Activated CD8-positive, alpha-beta T cell treated with anti-CD3 and anti-CD28 coated beads, Interleukin-2, amount 10 ng/mL, durations not matched to agents 7 days and 5 days (primary cell): ENCODE measurements around the gene KCNJ18. TPM values are rescaled to one million over a fixed set of nuclear protein-coding genes. Genes with fewer than 3 reads are reported as not detected.
"Not testable (repeated sequence)": the region's sequence is repeated elsewhere in the genome, so short reads cannot be mapped to it uniquely, and the experiment has no call there.

Source experiments
- ATAC-seq: fragments of 150-1000 bp; cut with Tn5 transposase; one replicate; pipeline ENCODE4 v1.10.0; 2021; ENCODE audit warnings: moderate library complexity
- CTCF ChIA-PET: fragments of 350-600 bp; sonication (Branson Sonifier 250); formaldehyde crosslinking; loops from one replicate; lab custom pipeline; 2021; ENCODE audit warnings: antibody characterized with exemption; lab: Charles Lee
- POLR2A ChIA-PET: fragments of 350-600 bp; sonication (Branson Sonifier 250); formaldehyde crosslinking; loops from one replicate; lab custom pipeline; 2021; ENCODE audit warnings: antibody characterized with exemption; lab: Charles Lee
- DNase-seq: peaks from one replicate; pipeline ENCODE4 v3.0.0-alpha.2; 2020
- H3K27ac Mint-ChIP-seq: one replicate; pipeline ENCODE4 v1.8.0; 2021; ENCODE audit warnings: mild to moderate bottlenecking, mixed read lengths
- H3K27me3 Mint-ChIP-seq: one replicate; pipeline ENCODE4 v1.8.0; 2021; ENCODE audit warnings: low read depth, mixed read lengths
- H3K36me3 Mint-ChIP-seq: one replicate; pipeline ENCODE4 v1.8.0; 2021; ENCODE audit warnings: low read depth, mixed read lengths
- H3K4me1 Mint-ChIP-seq: one replicate; pipeline ENCODE4 v1.8.0; 2021; ENCODE audit warnings: low read depth, mixed read lengths
- H3K4me3 Mint-ChIP-seq: one replicate; pipeline ENCODE4 v1.8.0; 2021; ENCODE audit warnings: mild to moderate bottlenecking, mixed read lengths
- H3K9me3 Mint-ChIP-seq: one replicate; pipeline ENCODE4 v1.8.0; 2022; ENCODE audit warnings: mixed read lengths; ENCODE audit not compliant: insufficient read depth
- total RNA-seq, 2 experiments: library from RNA; stranded (reverse); gene quantifications; one replicate each; pipeline ENCODE4 v1.2.3, GENCODE V29; 2021

Gene KCNJ18
- total RNA-seq, 2 experiments from 2014 or later = not detected

DNA sequence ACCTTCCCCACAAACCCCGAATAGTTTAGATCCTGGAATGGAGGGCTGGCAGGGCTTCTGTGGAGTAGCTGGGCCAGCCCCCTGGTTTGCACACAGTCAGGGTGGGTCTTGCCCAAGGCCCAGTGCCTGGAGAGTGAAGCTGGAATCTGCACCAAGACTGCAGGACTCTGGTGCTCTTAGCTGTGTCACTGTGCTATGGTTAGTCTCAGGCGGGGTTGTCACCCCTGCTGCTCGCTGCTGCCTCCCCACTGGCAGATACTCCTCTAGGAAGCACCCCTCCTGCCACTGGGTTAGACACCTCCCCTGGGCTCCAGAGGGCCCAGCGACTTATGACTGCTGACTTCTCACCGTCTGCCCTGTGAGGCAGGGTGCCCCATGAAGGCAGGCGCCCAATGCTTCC is 842 bp upstream of the KCNJ18 start:
- H3K4me3 Mint-ChIP-seq, H3K27ac Mint-ChIP-seq, H3K4me1 Mint-ChIP-seq, H3K36me3 Mint-ChIP-seq, CTCF ChIA-PET, ATAC-seq, DNase-seq, H3K27me3 Mint-ChIP-seq, H3K9me3 Mint-ChIP-seq, POLR2A ChIA-PET: not testable (repeated sequence)

DNA sequence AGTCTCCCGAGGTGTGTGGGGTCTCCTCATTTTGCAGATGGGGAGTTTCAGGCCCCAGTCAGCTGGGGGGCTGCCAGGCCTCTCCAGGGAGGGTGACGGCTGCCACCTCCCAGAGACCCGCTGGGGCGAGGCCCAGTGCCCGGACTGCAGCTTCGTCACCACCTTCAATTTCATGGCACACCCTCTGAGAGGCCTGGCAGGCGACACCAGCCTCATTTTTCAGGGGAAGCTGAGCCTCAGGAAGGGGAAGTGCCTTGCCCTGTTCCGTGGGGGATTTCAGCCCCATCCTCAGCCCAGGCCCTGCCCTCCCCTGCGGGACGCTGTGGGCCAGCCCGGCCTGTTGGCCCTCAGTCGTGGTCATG is 362 bp downstream of the KCNJ18 start:
- H3K27ac Mint-ChIP-seq, H3K27me3 Mint-ChIP-seq, CTCF ChIA-PET, POLR2A ChIA-PET, DNase-seq, H3K4me1 Mint-ChIP-seq, ATAC-seq, H3K36me3 Mint-ChIP-seq, H3K9me3 Mint-ChIP-seq, H3K4me3 Mint-ChIP-seq: not testable (repeated sequence)

DNA sequence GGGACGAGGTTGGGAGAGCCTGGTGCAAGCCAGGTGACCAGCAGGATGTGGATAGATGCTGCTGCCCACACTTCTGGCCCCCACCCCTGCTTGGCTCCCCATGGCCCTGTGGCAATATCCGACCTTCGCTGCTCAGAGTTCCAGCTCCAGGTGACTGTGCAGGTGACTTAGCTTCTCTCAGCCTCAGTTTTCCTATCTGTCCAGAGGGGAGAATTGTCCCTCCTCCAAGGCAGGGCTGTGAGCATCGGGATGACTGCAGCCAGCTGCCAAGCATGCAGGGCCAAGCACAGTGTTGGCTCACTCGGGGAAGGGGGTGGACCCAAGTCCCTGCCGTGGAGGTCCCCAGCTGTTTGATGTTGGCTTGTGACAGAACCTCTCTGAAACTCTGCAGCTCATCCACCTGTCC is 1.1 kb downstream of the KCNJ18 start:
- H3K27me3 Mint-ChIP-seq, POLR2A ChIA-PET, DNase-seq, H3K9me3 Mint-ChIP-seq, ATAC-seq, CTCF ChIA-PET, H3K4me1 Mint-ChIP-seq, H3K36me3 Mint-ChIP-seq, H3K4me3 Mint-ChIP-seq, H3K27ac Mint-ChIP-seq: not testable (repeated sequence)

DNA sequence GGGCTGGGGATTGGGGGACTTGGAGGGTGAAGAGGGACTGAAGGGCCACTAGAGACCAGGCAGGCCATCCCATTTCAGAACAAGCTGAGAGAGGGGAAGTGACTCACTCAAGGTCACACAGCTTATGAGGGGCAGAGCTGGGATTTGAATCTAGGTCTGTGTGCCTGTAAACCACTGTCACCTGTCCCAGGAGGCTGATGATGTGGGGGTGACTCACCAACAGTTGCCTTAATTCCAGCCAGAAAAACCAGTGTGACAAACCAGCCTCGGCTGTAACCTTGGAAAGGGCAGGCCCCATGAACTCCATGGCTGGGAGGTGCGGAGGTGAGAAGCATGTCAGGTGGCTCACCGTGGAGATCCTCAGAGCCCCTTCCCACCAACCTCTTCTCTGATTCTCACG is 1.6 kb downstream of the KCNJ18 start:
- H3K4me1 Mint-ChIP-seq, H3K36me3 Mint-ChIP-seq, ATAC-seq, POLR2A ChIA-PET, H3K27ac Mint-ChIP-seq, H3K4me3 Mint-ChIP-seq, H3K9me3 Mint-ChIP-seq, CTCF ChIA-PET, DNase-seq, H3K27me3 Mint-ChIP-seq: not testable (repeated sequence)

DNA sequence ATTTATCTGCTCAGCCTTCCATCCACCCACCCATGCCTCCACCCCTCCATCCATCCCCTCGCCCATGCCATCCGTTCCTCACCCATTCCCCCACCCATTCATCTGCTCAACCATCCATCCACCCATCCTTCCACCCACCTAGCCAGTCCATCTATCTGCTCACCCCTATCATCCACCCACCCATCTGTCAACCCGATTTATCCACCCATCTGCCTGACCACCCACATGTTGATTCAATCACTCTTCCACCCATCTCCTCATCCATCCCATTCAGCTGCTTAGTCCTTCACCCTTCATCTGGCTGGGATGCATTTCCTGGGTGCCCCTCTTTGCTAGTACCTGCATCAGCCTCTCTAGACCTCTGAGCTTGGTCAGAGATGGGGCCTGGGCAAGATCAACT is 3.9 kb downstream of the KCNJ18 start:
- H3K9me3 Mint-ChIP-seq, CTCF ChIA-PET, H3K27me3 Mint-ChIP-seq, H3K4me1 Mint-ChIP-seq, DNase-seq, POLR2A ChIA-PET, ATAC-seq, H3K4me3 Mint-ChIP-seq, H3K36me3 Mint-ChIP-seq, H3K27ac Mint-ChIP-seq: not testable (repeated sequence)

DNA sequence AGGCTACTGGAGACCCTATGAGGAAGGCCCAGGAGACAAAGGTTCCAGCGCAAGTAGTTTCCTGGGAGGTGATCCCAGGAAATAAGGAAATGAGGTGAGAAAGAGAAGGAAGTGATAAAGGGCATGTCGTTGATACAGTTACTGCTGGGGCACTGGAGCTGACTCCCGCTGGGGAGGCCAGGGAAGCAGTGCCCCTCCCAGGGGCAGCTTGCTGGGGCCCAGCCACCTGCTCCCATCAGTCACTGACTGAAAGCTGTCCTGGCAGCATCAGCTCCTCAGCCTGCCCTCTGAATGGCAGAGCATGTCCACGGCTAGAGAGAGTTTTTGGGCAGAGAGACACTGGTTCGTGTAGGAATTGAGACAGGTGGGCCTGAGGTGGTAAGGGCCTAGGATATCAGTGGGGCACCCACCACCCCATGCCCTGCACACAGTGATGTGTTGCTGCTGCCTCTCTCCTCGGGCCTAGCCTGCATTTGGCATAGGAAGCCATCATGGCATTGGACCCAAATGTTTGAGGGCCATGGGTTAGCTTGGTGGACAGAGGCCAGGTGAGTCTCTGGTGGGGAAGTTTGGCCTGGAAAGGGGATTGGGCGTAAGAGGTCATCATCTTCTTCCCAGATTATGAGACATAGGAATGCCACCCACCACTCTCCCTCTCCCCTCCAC is 4.7 kb downstream of the KCNJ18 start:
- ATAC-seq, POLR2A ChIA-PET, CTCF ChIA-PET, H3K27ac Mint-ChIP-seq, H3K4me3 Mint-ChIP-seq, H3K27me3 Mint-ChIP-seq, DNase-seq, H3K4me1 Mint-ChIP-seq, H3K36me3 Mint-ChIP-seq, H3K9me3 Mint-ChIP-seq: not testable (repeated sequence)

DNA sequence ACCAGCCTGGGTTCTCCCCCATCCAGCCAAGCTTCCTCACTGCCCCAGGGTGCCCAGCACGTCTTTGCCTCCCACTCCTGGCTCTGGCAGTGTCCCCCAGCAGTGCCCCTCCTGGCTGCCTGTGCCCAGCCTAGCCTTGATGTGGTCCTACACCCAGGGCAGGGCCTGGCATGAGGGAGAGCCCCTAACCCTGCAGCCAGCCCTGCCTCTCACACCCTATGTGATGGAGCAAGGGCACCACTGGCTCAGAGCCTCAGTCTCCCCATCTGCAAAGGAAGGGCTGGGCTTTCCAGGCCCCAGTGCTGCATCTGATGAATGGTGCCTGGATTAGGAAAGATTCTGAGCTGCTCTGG is 5.2 kb downstream of the KCNJ18 start:
- H3K4me1 Mint-ChIP-seq, DNase-seq, H3K9me3 Mint-ChIP-seq, CTCF ChIA-PET, H3K27ac Mint-ChIP-seq, H3K4me3 Mint-ChIP-seq, H3K27me3 Mint-ChIP-seq, ATAC-seq, H3K36me3 Mint-ChIP-seq, POLR2A ChIA-PET: not testable (repeated sequence)

DNA sequence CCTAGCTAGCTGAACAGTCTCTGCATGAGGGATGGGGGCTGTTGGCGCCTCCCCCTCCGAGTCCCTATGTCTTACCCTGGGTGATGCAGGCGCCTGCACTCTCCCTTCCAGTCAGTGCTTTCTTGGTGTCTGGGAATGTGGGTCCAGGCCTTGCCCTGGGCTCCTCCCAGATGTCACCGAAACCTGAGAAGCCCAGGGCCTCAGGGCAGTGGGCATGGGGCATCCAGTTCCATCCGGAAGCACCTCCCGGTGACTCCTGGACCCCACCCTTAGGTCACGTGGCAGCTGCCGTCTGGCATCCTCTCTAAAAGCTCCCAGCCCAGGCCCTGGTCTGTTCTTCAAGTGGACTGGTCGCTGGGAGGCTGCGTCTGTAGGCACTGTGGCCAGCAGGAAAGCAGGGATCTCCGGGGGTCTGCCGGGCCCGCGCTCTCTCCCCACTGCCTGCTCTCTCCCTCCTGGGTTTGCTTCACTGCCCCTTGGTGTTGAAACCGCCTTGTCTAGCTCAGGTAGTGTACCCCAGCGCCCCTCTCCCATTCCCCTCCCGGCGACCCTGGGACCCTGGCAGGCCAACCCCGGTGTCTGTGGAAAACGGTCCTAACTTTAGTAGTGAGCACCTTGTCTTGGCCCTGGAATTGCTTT is 6.2 kb downstream of the KCNJ18 start:
- H3K36me3 Mint-ChIP-seq, H3K27ac Mint-ChIP-seq, H3K27me3 Mint-ChIP-seq, H3K4me3 Mint-ChIP-seq, ATAC-seq, DNase-seq, POLR2A ChIA-PET, CTCF ChIA-PET, H3K9me3 Mint-ChIP-seq, H3K4me1 Mint-ChIP-seq: not testable (repeated sequence)

DNA sequence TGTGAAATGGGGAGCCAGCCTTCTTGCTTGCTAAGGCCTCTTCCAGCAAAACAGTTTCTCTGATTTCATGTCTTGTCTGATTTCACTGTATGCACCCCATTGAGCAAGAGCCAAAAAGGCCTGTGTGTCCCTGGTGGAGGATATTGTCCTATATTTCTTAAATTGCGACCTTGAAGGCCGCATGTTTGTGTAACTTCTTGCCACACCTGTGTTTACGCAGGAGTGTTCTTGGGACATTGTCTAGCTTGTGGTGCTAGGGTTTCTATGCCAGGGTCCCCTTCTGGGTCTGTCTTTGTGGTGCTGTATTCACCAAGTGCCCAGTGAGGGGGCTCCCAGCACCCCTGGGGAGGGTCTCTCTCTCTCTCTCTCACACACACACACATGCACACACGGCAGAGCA is 6.8 kb downstream of the KCNJ18 start:
- H3K4me3 Mint-ChIP-seq, H3K27ac Mint-ChIP-seq, H3K27me3 Mint-ChIP-seq, ATAC-seq, H3K4me1 Mint-ChIP-seq, H3K36me3 Mint-ChIP-seq, CTCF ChIA-PET, DNase-seq, H3K9me3 Mint-ChIP-seq, POLR2A ChIA-PET: not testable (repeated sequence)

DNA sequence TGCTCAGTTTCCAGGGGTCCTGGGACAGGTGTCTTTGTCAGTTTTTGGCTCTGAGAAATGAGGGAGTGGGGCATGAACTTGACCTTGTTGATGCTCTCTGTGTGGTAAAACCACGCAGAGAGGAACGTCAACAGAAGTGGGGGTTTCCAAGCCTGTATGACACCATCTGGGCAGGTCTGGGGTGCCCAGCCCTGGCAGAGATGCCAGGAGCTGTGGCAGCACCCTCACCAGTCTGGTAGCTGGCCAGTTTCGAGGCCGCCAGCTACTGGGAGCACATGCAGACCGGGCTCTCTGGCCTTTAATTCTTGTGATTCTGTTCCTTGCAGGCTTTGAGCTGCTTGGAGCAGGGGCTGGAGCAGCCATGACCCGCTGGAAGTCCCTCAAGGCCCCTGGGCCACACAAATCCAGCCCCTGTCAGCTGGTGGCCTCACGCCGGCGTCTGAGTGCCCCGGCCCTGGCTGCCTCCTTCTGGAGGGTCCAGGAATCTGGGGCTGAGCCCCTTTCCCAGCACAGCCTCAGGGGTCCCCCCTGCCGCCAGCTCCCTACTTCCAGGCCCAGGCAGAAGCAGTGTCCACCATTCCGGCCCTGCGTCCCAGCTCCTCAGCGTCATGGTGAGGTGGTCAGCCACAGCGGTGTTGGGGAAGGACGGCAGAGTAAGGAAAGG is 7.4 kb downstream of the KCNJ18 start:
- H3K4me3 Mint-ChIP-seq, CTCF ChIA-PET, H3K4me1 Mint-ChIP-seq, H3K27me3 Mint-ChIP-seq, POLR2A ChIA-PET, H3K36me3 Mint-ChIP-seq, ATAC-seq, H3K9me3 Mint-ChIP-seq, DNase-seq, H3K27ac Mint-ChIP-seq: not testable (repeated sequence)

DNA sequence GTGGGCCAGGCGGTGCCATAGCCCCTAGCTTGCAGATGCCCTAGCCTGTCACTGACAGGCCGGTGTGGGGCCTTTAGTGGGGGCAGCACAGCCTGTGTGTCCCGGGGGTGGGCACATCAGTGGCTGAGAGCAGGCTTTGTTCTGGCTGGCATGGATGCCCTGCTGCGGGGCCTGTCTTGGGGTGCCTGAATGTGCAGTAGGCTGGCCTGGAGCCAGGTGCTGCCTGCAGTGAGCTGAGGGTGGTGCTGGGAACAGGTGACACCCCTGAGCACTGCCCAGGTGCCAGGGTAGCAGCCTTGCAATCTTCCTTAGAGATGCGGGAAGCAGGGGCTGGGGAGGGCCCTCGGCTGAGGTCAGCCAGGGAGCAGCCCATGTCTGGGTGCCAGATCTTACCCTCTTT is 8.8 kb downstream of the KCNJ18 start:
- H3K4me3 Mint-ChIP-seq, ATAC-seq, DNase-seq, H3K4me1 Mint-ChIP-seq, CTCF ChIA-PET, H3K27ac Mint-ChIP-seq, H3K36me3 Mint-ChIP-seq, POLR2A ChIA-PET, H3K27me3 Mint-ChIP-seq, H3K9me3 Mint-ChIP-seq: not testable (repeated sequence)

DNA sequence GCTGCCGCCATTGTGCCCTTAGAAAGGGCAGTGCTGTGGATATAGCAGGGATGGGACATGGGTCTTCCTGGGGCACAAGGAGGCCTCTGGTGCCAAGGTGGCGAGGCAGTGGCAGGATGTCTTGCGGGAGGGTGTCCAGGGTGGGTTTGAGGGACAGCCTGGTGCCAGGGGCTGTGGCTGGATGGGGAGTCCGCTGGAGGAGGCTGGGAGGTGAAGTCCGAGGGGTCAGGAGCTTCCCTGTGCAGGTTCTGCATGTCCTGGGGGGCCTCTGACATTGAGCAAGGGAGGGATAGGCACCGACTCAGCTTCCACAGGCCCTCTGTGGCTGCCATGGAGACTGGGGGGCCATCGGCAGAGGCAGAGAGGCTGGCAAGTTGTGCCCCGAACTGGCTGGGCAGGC is 9.7 kb downstream of the KCNJ18 start:
- H3K4me3 Mint-ChIP-seq, H3K27me3 Mint-ChIP-seq, POLR2A ChIA-PET, ATAC-seq, H3K9me3 Mint-ChIP-seq, CTCF ChIA-PET, H3K27ac Mint-ChIP-seq, H3K4me1 Mint-ChIP-seq, DNase-seq, H3K36me3 Mint-ChIP-seq: not testable (repeated sequence)
